Upper lobe of left lung (tissue), 4 donors: Measurements from ENCODE around the gene MARCO.

ENCODE experiments used
- CTCF ChIP-seq, 6 experiments: fragments of 450-650 bp in 4 of 6; fragments of 200-600 bp in 2 of 6; sonication (generic) in 2 of 6; IDR thresholded peaks; one replicate each; pipeline ENCODE4 v1.5.1; 2016 to 2019; ENCODE audit warnings: antibody characterized with exemption in 6 of 6
- POLR2A ChIP-seq, 4 donors: fragments of 450-650 bp; IDR thresholded peaks; one replicate each; pipeline ENCODE4 v1.5.1; 2016 to 2017; ENCODE audit warnings: antibody characterized with exemption in 4 of 4, mild to moderate bottlenecking in 2 of 4
- POLR2AphosphoS5 ChIP-seq, 2 donors: sonication (generic); formaldehyde crosslinking; IDR thresholded peaks; one replicate each; pipeline ENCODE4 v1.5.1; 2017; ENCODE audit warnings: antibody characterized with exemption in 2 of 2

- TF ChIP-seq CTCF (IDR thresholded peaks at IDR 0.05) (no peak), POLR2A (IDR thresholded peaks at IDR 0.05) (no peak), POLR2AphosphoS5 (IDR thresholded peaks at IDR 0.05) (no peak)
Observed at GRCh38 chr2:118936936-118937335, 5.1 kb upstream of the MARCO start.
